Measurements from ENCODE around the gene ST6GALNAC5.
A peak's percentile ranks its signal among the peaks of the same experiment; 100 is the strongest.

Gene ST6GALNAC5

DNA sequence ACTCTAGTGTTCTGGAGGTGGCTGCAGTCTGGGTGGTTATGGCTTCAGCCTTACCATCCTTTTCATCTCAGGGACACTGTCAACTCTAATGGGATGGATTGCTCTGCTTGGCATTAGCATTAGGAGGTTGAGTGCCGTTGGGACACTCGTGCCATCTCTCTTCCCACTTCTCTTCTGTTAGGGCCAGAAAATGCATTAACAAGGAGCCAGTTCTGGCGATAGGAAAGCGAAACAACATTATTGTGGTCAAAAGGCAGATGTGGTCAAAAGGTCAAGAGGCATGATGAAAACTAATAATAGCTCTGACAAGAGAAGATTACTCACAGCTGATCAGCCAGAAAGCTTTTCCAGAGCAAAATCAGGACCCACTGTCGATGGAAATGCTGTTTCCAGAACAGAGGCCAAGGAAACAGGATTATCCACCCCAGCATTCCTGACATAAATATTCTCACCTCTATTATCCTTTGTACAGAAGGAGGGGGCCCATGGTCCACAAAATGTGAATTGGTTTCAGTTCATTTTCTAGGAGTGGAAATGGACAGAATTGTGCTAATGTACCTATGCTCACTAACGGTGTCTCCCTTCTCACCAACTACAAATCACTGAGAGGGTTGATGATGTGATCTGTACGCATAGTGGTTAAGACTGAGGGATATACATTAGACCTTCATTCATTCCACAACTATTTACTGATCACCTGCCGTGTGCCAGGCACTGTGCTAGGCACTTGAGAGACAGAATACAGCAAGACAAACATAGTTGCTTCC, 72.0 kb downstream of the ST6GALNAC5 start:
- peak in 1 of 3 experiments; percentile 60 for DNase-seq

DNA sequence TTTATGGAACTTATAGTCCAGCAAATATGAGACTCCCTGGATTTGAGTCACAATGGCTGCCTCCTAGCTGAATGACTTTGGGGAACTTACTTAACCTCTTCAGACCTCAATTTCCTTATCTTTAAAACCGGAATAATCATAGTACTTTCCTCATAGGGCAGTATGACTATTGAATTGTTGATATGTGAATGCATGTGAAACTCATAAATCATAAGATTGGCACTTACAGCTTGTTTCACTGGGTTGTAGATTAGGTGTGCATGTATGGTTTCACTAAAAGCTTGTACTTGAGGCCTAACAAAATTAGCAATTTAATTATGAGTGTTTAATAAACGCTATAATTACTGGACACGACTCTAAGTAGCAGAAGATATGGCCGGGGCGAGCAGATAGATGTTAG, 72.5 kb downstream of the ST6GALNAC5 start:
- DNase-seq: no peak

DNA sequence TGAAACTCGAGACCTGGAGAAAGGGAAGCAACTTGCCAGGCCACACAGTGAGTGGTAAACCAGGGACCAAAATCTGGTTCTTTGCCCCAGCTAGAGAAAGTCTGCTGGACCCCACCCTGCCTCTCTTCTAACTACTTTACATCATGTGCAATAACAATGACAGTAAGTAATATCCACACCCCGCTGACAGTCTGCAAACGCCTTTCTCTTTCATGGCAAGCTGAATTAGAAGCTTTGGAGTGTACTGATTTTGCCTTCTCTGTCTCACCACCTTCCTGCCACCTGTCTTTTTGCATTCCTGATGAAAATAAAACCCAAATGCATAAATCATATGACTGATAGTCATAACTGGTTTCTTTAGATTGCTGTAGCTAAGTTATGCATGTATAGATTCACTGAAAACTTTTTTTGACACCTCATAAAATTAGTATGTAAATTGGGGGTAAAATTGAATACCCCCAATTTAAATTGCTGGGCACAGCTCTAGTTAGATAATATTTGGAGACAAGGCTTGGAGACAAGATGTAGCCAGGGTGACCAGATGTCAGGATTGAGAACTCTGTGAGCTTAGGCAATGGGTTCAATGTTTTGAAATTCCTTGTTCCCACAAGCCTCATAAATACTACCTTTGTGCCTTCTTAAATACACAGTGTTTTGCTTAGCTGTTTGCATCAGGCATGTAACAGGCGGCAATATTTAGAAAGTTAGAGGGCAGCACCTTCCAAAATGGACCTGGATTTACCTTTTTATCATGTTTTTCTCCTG, 73.5 kb downstream of the ST6GALNAC5 start:
- DNase-seq: peak in 1 of 3 experiments; percentile 47

DNA sequence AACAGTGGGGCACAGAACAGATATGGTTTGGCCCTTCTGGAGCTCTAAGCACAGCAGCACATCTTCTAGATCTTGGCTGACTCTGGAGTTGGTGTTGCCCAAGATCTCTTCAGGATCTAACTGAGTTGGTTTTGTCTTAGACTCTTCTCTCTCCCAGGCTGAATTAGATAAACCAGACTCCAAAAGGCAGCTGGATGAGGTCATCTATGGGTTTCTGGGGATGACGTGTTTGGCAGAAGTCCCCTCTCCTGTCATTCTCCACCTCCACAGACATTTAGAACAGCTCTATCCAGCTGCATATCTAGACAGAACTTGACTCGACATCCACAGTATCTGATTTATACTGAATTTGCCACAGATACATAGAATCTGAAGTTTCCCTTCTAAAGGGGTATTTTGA, 75.3 kb downstream of the ST6GALNAC5 start:
- no peak for DNase-seq

DNA sequence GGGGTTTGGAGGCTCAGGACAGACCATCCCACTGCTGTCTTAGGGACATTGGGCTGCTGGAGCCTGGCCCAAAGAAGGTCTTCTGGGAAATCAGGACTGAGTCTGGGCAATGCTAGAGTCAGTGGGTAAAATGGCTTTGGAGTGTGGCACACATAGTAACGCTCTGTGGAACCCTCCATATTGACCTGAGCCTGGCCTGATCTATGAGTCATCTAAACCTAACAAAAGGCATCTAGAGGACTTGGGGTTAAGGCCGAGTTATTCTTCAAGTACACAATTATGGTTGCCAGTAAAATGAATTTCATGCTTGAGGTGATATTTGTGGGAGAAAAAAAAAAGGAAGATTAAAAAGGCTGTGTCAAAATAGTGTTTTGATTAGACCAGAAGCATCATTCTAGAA, 77.7 kb downstream of the ST6GALNAC5 start:
- DNase-seq: peak in 2 of 3 experiments; percentile 17 to 44

DNA sequence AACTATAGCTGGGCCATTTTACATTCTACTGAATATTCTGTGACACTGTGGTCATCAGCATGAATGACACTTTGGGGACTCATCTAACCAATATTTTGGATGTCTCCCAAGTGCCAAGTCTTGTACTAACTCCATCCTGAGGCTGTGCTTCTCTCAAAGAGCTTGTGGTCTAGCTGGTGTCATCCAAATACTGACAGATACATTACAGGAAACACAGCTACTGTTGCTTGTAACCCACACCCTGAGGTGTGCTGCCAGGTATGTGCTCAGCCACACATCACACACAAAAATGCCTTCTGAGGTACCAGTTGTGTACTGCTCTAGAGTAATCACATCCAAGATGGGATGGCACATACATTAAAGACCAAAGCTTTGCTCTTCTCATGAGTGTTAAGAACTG, 81.6 kb downstream of the ST6GALNAC5 start:
- DNase-seq: no peak

DNA sequence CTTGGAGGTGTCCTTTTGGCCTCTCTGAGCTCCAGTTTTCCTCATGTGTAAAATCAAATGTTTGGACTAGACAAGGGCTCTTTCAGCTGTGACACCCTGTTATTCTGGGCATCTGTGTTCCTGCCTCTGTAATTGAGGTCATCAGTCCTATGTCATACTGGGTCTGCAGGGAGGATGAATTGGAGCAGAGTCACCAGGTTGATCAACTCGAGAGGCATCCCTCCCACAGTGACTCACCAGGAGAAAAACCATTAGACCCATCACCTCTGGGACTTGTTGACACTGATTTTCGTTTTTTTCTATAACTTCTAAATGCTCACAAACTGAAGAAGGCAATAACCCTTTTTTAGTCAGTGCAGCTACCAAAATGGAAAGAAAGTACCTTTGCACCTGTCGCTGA, 82.2 kb downstream of the ST6GALNAC5 start:
- DNase-seq: no peak

DNA sequence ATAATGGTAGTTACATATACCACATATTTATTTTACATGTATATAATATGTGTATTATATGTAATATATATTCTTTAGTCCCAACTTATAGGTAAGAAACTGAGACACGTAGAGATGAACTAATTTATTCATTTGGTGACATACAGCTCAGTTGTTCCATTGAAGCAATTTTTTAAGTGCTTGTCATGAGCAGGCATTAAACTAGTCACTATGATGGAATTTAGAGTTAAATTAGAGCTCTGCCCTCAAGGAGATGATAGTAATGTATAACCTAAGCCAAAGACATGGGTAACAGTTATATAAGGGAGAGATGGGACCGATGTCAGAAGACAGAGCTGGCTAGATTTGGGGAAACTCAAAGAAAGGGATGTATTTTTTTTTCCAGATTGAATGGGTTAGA, 83.0 kb downstream of the ST6GALNAC5 start:
- no peak for DNase-seq

DNA sequence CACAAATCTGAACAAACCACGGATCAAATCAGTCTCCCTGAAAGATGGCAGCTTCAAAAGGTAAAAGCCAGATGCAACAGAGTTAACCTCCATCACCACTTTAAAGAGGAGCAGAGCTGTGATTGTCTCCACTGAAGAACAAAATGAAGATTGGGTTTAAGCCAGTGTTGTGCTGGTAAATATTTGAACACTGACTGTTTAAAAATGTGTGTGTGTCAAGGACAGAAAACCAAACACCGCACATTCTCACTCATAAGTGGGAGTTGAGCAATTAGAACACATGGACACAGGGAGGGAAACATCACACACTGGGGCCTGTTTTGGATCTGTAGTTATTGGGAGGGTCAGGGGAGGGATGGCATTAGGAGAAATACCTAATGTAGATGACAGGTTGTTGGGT, 83.9 kb downstream of the ST6GALNAC5 start:
- no peak for DNase-seq

DNA sequence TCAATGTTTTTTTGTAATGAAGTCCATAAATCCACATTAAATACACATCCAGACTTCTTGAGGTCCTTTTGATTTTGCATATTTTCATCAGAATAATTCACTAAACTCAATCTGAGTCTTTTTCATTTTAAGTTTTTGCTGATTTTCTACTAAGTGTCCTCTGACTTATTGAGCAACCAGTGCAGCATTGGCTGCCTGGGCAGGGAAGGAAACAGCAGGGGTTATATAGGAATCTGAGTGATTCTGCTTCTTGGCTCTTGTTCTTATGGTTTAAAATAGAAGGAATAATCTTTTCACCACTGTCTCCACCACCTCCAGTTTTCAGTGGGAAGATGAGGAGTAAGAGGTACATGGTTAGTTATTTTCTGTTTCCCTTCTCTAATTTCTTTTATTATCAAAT, 88.4 kb downstream of the ST6GALNAC5 start:
- no peak for DNase-seq

DNA sequence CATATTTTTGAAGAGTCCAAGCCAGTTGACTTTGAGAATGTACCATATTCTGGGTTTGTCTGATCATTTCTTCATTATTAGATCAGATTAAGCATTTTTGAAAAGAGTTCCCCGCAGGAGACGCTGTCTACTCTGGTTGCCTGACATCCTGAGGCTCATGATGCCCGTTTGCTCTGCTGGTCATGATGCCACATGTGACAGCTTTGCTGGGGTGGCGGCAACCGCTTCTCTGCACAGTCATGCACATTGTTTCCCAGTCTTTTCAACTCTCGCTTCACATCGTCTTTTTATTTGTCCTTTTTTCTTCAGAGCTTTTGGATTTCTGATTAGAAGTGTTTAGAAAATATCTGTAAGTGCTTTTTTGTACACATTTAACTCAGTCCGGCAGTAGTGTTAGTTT, 90.7 kb downstream of the ST6GALNAC5 start:
- no peak for DNase-seq

DNA sequence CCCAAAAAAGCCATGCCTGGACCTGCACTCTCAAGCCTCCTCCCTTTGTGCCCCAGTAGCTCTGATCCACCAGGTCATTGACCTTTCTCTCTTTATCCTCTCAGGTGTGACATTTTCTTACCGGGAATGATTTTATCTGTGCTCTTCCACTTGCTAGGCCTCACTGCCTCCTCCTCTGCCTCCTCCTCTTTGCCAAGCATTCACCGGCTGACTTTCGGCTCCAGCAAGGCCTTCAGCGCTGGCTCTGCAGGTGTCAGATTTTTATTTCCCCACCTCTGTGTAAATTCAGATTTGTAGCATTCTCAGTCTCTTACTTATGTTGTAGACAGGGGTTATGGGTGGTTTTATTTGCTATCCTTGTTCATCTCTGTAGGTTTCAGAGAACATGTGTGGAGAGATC, 91.5 kb downstream of the ST6GALNAC5 start:
- DNase-seq: no peak

DNA sequence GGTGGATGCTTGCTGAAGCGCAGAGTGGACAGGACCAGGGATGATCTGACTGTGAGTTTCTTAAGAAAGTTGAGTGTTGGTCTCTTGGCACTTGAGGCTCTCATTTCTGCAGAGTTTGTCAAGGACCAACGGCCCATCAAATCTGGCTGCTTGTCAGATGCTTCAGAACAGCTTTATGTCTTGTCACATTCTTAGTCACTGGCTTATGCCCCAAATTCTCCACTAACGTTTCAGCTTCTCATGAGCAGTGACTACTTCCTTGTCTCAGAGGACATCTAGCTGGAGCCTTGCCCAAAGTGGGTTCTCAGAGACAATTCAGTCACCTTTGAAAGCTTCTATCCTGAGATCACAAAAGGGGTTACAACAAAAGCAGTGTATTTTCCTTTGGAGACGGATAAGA, 92.3 kb downstream of the ST6GALNAC5 start:
- DNase-seq: no peak

DNA sequence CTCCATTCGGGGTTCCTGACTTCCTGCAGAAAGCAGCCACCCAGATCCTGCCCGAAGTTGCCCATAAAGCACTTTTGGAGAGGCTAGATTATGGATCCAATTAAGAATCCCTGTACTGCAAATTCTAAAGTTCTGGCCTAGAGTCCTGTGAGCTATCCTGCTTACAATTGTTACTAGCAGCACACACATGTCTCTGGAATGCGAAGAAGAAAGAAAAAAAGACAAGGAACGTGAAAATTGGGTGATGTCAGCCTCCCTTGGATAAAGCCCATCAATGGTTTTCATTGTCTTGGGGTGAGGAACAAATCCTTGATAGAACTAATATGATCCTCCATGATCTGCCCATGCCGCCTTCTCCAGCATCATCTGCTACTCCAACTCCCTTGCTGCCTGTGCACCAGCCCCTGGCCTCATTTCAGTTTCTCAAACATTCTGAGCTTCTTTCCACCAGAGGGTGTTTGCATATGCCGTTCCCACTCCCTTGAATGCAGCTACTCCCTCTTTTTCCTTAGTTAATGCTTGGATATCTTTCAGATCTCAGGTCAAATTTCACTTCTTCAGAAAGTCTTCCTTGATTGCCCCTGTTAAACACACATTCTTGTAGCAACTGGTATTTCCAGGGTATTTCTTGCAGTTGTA, 94.0 kb downstream of the ST6GALNAC5 start:
- DNase-seq: no peak

DNA sequence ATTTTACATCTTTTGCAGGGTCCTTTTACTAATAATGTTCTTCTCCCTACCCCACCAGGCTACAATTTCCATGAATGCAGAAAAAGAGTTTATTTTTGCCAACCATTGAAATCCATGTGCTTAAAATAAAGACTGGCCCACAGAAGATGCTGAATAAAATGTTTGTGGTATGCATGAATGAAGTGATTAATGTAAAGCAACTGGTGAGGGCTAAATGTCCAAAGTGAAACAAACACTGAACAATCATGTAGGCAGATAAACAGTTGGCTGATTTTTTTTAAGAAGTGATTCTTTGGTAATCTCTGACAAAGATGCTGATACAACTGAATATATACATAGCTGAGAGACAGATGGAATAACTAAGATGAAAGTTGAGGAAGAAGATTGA, 94.5 kb downstream of the ST6GALNAC5 start:
- DNase-seq: no peak

DNA sequence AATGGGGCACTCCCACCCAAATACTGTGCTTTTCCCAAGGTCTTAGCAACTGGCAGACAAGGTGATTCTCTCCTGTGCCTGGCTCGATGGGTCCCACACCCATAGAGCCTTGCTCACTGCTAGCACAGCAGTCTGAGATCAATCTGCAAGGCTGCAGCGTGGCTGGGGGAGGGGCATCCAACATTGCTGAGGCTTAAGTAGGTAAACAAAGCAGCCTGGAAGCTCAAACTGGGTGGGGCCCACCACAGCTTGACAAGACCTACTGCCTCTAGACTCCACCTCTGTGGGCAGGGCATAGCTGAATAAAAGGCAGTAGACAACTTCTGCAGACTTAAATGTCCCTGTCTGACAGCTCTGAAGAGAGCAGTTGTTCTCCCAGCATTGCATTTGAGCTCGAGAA, 114.0 kb downstream of the ST6GALNAC5 start:
- peak in 1 of 3 experiments; percentile 6 for DNase-seq

DNA sequence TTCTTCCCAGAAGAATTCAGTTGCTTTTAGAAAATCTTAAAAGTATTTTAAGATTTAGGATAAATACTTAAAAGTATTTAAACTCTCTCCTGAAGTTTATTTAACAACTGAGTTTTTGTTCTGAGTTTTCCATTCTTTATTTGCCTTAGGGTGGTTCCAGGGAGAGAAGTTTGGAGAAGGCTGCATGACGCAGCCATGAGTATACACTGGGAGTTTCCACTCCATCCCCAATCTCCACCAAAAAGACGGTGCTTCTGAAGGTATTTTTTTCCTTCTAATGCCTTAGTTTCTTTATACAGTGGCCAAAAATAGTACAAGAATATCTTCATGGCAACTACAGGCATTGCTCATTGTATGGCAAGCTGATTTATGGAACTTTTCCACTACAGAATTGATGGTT, 122.7 kb downstream of the ST6GALNAC5 start:
- DNase-seq: no peak

DNA sequence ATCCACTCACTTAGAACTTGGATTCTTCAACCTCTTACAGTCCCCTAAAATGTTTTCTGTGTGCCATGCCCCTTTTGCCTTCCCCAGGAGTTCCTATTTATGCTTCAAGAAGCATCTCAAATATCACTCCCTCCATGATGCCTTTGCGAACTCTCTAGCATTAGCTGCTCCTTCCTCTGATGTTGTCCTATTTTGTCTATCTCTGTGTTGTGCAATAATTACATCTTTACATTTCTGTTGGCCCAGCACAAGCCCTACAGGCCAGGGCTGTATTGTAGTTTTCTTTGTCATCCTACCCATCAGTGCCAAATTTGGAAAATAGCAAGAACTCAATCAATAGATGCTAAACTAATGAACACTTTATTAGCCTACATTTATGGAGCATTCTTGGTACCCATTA, 125.8 kb downstream of the ST6GALNAC5 start:
- DNase-seq: no peak

DNA sequence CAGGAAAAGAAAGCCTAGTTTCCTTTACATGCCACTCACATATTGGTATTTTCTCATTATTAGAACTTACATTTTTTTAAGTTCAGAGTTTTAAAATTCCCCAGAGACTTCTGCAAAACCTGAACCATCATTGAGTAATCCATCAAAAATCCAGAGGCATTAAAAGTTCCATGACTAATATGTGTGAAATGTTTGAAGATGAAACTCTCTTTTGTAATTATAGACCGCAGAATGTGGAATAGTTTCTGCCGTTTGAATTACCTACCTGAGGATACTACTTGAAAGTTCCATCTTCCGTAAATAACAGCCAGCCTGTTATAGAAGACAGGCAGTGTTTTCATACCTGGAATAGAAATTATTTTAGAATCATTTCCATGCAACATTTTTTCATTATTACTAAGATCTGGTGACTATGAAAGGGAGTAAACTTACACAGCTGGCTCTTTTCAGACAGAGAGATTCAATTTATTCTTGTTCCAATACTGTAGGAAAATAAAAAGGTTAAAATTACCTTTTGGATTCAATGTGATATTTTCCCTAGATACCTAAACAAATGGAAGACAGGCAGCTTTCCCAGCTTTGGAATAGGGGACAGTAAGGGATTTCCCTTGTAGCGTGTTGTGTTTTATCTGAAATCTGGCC, 131.4 kb downstream of the ST6GALNAC5 start:
- no peak for DNase-seq

DNA sequence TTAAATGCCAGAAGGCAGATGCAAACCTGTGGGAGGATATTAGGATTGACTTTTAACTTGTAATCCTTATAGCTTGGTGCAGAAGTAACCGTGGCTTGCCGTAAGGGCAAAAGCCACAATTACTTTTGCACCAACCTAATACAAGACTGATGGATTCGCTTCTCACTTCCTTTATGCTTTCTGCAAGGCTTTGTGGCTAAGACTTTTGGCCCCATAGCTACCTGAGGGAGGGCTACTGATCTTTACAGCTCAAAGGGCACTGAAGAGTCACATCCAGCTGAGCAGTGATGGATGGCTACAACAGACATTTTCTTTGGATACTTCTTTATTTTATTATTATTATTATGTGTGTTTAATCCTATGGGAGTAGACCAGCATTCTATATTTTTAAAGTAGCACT, 140.4 kb downstream of the ST6GALNAC5 start:
- no peak for DNase-seq

DNA sequence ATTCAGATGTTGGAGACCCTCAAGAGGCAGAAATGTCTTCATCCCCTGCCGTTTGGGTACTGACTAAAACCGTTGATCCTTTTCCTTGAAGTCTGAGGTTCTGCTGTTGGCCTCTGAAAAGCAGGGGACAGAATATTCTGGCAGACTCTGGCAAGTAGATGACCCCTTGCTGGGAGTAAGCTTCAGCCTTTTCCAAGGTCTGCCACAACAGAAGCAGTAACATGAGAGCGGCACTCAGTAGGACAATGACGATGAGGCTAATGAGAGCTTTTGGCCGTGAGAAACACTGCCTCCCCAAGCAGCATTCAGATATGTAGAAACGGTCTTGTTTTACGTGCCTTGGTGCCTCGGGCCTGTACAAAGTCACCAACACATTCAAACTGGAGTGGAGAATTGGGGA, 143.7 kb downstream of the ST6GALNAC5 start:
- DNase-seq: peak in 1 of 3 experiments; percentile 15

DNA sequence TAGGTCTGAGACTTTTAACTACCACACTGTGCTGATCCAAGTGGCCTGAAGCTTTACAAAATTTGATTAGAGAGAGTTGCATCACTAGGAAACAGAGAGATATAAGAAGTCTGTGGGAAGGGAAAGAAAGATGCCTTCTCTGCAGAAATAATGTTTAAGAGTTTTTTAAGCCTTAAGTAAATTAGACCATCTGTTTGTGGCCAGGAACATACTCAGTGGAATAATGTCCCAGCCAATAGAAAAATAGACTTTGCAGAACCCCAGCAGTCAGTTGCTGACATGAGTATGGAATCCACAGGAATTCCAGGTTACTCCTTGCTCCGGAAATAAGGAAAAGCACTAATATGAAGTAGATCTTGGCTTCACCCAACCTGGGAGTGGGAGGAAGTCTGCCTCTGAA, 144.8 kb downstream of the ST6GALNAC5 start:
- no peak for DNase-seq

DNA sequence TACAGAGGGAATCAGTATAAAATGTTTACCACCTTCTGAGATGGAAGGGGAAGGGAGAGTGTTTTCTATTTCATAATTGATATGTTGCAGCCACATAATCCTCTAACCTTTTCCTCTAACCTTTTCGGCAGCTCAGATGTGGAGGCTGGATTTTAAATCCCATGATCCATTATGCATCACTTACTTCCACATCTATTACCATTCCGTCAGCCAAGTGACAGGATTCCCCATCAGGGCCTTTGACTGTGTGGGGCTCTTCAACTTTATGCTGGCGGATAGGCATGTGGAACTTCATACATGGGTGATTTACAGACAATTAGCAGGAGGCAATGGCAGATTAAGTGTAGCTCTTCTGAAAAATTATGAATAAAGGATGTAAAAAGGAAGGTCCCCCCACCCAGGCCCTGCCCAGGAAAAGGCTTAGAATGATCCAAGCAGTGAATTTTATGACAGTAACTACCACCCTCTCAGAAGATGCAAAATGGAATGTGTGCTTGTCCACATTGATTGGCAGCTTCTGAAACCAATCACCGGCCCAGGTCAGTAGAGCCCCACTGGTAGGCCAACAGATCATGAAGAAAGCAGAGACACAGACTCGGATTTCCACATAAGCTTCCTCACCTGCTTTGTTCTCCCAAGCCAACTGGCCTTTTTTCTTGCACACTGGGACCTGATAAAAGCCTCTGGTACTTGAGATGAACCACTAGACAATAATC, 147.0 kb downstream of the ST6GALNAC5 start:
- no peak for DNase-seq
